K562 (cell line): ENCODE data around the gene DAP. TPM values are rescaled to one million over a fixed set of nuclear protein-coding genes. Genes with fewer than 3 reads are reported as not detected.

Experiments used
- CEBPZ ChIP-seq: fragments of 150-350 bp; IDR thresholded peaks from 2 replicates; pipeline ENCODE4 v1.6.1; 2014; ENCODE audit warnings: low read depth, mild to moderate bottlenecking, low read length, borderline replicate concordance
- DEAF1 ChIP-seq: fragments of 450-650 bp; formaldehyde crosslinking; IDR thresholded peaks from 2 replicates; pipeline ENCODE4 v1.4.0; 2020; ENCODE audit warnings: mild to moderate bottlenecking, moderate library complexity
- E2F5 ChIP-seq: sonication (generic); formaldehyde crosslinking; IDR thresholded peaks from 2 replicates; pipeline ENCODE4 v1.8.0; 2022; ENCODE audit warnings: mild to moderate bottlenecking, missing genetic modification reagents
- EP300 ChIP-seq: IDR thresholded peaks from 2 replicates; pipeline ENCODE4 v1.6.1; 2012; ENCODE audit warnings: low read length, improper control_type of control experiment
- ETV5 ChIP-seq: sonication (generic); formaldehyde crosslinking; IDR thresholded peaks from 2 replicates; pipeline ENCODE4 v1.4.0; 2020; ENCODE audit warnings: low read depth, mild to moderate bottlenecking, missing genetic modification reagents
- HNRNPK ChIP-seq: fragments of 200-400 bp; formaldehyde crosslinking; IDR thresholded peaks from one replicate; pipeline ENCODE4 v1.6.1; 2018; ENCODE audit warnings: mild to moderate bottlenecking, low read depth, low read length; ENCODE audit not compliant: poor library complexity, severe bottlenecking
- MTA2 ChIP-seq: fragments of 450-650 bp; IDR thresholded peaks from 2 replicates; pipeline ENCODE4 v1.6.1; 2016; ENCODE audit warnings: low read depth
- NELFE ChIP-seq: IDR thresholded peaks from 2 replicates; pipeline ENCODE4 v1.6.1; 2011; ENCODE audit warnings: mild to moderate bottlenecking; ENCODE audit not compliant: insufficient read depth, insufficient read length
- NUFIP1 ChIP-seq: fragments of 450-650 bp; IDR thresholded peaks from 2 replicates; pipeline ENCODE4 v1.6.1; 2018; ENCODE audit not compliant: partially characterized antibody
- PHF20 ChIP-seq: fragments of 450-650 bp; IDR thresholded peaks from 2 replicates; pipeline ENCODE4 v1.6.1; 2018; ENCODE audit not compliant: partially characterized antibody
- RCOR1 ChIP-seq, 2 experiments: IDR thresholded peaks; 2 replicates each; pipeline ENCODE4 v1.6.1; 2012; ENCODE audit warnings: low read depth in 2 of 2, low read length in 2 of 2, borderline replicate concordance in 1 of 2, improper control_type of control experiment in 1 of 2
- SLC30A9 ChIP-seq: fragments of 250-450 bp; sonication (Bioruptor Pico); IDR thresholded peaks from 2 replicates; pipeline ENCODE4 v1.8.0; 2022; ENCODE audit warnings: mild to moderate bottlenecking, moderate library complexity
- SMARCB1 ChIP-seq: IDR thresholded peaks from 2 replicates; pipeline ENCODE4 v1.6.1; 2011; ENCODE audit warnings: improper control_type of control experiment, low read depth; ENCODE audit not compliant: insufficient read length
- TCF7L2 ChIP-seq: fragments of 150-350 bp; IDR thresholded peaks from 2 replicates; pipeline ENCODE4 v1.6.1; 2016; ENCODE audit warnings: low read depth, mild to moderate bottlenecking, low read length, moderate library complexity
- UBTF ChIP-seq, 2 experiments: IDR thresholded peaks; 2 replicates each; pipeline ENCODE4 v1.6.1; 2012; ENCODE audit warnings: improper control_type of control experiment in 2 of 2, low read depth in 2 of 2, low read length in 2 of 2, borderline replicate concordance in 1 of 2
- ZFX ChIP-seq: sonication (generic); formaldehyde crosslinking; IDR thresholded peaks from 2 replicates; pipeline ENCODE4 v1.8.0; 2022; ENCODE audit warnings: mild to moderate bottlenecking, missing genetic modification reagents, moderate library complexity
- ZNF274 ChIP-seq: IDR thresholded peaks from 2 replicates; pipeline ENCODE4 v1.6.1; 2011; ENCODE audit warnings: low read depth, mild to moderate bottlenecking, low read length, moderate library complexity, borderline replicate concordance
- ZNF408 ChIP-seq: fragments of 250-450 bp; sonication (Bioruptor Pico); IDR thresholded peaks from 2 replicates; pipeline ENCODE4 v1.4.0; 2020; ENCODE audit warnings: low read depth, mild to moderate bottlenecking, moderate library complexity
- ZNF551 ChIP-seq: fragments of 250-450 bp; sonication (Bioruptor Pico); IDR thresholded peaks from 2 replicates; pipeline ENCODE4 v1.5.0; 2021; ENCODE audit warnings: mild to moderate bottlenecking, moderate library complexity
- ZNF584 ChIP-seq: fragments of 200-800 bp; sonication (Bioruptor generic); IDR thresholded peaks from 2 replicates; pipeline ENCODE4 v1.6.1; 2016; ENCODE audit warnings: low read depth, mild to moderate bottlenecking, missing genetic modification characterization, missing compliant biosample characterization
- polyA plus RNA-seq, 8 experiments: library from polyadenylated mRNA; depleted of rRNA in 4 of 8; stranded (reverse) in 5 of 8; unstranded in 3 of 8; fragments of >200 nt; fragmentation: Nextera tagmentation in 2 of 8; fragmentation: Illumina TruSeq in 1 of 8; extraction: Ambion mirVana in 2 of 8; extraction: Trizol in 1 of 8; gene quantifications; 2 replicates each; pipeline versions ENCODE4 v1.2.1 to v1.2.3, GENCODE V29; 2011 to 2014; ENCODE audit warnings: inconsistent platforms in 1 of 8, missing spikeins in 1 of 8
- total RNA-seq, 7 experiments: library from RNA; depleted of rRNA in 6 of 7; stranded (reverse); fragments of >200 nt in 6 of 7; fragmentation: Illumina TruSeq in 2 of 7; extraction: Trizol in 2 of 7; gene quantifications; 2 replicates each; pipeline versions ENCODE4 v1.2.1 to v1.2.3, GENCODE V29; 2011 to 2021; ENCODE audit warnings: low replicate concordance in 1 of 7

The DAP gene
- total and polyA plus RNA-seq, 9 of the 15 experiments (the other 6 are each of a cell fraction or from before 2014, with no cell fraction given), result 14.1 to 151 (median 34.5) TPM

- TF ChIP-seq CEBPZ (no peak), HNRNPK (no peak), RCOR1 (IDR thresholded peaks at IDR 0.05; ENCODE audit: borderline replicate concordance in 1 of 2, low read depth in 2 of 2, low read length in 2 of 2) (peak; percentile 24 to 90; a peak in 3 of 4 replicates), TCF7L2 (no peak), ZNF551 (CRISPR knock-in tag) (no peak), ZNF408 (CRISPR knock-in tag) (no peak), DEAF1 (no peak), NELFE (no peak), PHF20 (no peak), UBTF (IDR thresholded peaks at IDR 0.05; ENCODE audit: borderline replicate concordance in 1 of 2, low read depth in 2 of 2, low read length in 2 of 2) (no peak), NUFIP1 (no peak), E2F5 (no peak), SMARCB1 (no peak), MTA2 (peak; percentile 77), ETV5 (CRISPR knock-in tag) (no peak; the same call in 1 of the 2 replicates), ZFX (CRISPR knock-in tag) (no peak), ZNF274 (no peak; the same call in 1 of the 2 replicates), SLC30A9 (CRISPR knock-in tag) (no peak), ZNF584 (CRISPR knock-in tag) (0 out of 2 replicates have a peak, but pooled peaks have one; percentile 22), EP300 (peak; percentile 73)
Measured at GRCh38 chr5:10708189-10708944, 52.7 kb downstream of the DAP start (continued).
